Panc1 (cell line): ENCODE measurements around the gene MGMT.

Source experiments
- POLR2AphosphoS5 ChIP-seq: IDR thresholded peaks from 2 replicates; pipeline ENCODE4 v1.6.1; 2012; ENCODE audit warnings: mild to moderate bottlenecking, low read depth, low read length, moderate library complexity
- TCF7L2 ChIP-seq: IDR thresholded peaks from 2 replicates; pipeline ENCODE4 v1.6.1; 2011; ENCODE audit warnings: mild to moderate bottlenecking, low read depth, low read length, inconsistent platforms
- TF ChIP-seq, protein P1 (sequence below): fragments of 450-650 bp; IDR thresholded peaks from 2 replicates; pipeline ENCODE4 v1.5.1; 2017; ENCODE audit warnings: mild to moderate bottlenecking
- TF ChIP-seq, protein P2 (sequence below), 2 experiments: IDR thresholded peaks; 2 replicates each; pipeline ENCODE4 v1.6.1; 2011 to 2012; ENCODE audit warnings: low read depth in 2 of 2, control low read depth in 1 of 2, low read length in 1 of 2, mild to moderate bottlenecking in 1 of 2, moderate library complexity in 1 of 2; ENCODE audit not compliant: insufficient read depth in 1 of 2

DNA sequence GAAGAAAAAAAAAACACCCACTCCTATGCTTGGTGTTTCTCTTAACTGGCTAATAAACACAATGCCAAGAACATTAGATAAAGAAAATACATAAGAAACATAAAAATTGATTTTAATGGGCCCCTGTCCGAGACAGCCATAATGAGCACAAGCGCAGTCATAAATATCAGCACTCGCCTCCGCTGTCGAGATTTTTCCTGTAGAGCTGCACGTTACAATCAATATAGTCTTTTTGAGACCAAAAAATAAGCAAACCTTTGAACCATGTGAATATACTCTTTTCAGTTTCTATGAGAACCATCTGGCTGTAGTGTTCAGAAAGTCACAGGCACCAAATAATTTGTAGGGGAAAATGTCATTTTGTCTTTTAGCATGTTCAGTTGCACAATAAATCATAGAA lies 70.1 kb downstream of the MGMT start:
- TF ChIP-seq, protein P1, sequence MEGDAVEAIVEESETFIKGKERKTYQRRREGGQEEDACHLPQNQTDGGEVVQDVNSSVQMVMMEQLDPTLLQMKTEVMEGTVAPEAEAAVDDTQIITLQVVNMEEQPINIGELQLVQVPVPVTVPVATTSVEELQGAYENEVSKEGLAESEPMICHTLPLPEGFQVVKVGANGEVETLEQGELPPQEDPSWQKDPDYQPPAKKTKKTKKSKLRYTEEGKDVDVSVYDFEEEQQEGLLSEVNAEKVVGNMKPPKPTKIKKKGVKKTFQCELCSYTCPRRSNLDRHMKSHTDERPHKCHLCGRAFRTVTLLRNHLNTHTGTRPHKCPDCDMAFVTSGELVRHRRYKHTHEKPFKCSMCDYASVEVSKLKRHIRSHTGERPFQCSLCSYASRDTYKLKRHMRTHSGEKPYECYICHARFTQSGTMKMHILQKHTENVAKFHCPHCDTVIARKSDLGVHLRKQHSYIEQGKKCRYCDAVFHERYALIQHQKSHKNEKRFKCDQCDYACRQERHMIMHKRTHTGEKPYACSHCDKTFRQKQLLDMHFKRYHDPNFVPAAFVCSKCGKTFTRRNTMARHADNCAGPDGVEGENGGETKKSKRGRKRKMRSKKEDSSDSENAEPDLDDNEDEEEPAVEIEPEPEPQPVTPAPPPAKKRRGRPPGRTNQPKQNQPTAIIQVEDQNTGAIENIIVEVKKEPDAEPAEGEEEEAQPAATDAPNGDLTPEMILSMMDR: no peak
- TF ChIP-seq POLR2AphosphoS5: no peak
- TF ChIP-seq, protein P2, sequence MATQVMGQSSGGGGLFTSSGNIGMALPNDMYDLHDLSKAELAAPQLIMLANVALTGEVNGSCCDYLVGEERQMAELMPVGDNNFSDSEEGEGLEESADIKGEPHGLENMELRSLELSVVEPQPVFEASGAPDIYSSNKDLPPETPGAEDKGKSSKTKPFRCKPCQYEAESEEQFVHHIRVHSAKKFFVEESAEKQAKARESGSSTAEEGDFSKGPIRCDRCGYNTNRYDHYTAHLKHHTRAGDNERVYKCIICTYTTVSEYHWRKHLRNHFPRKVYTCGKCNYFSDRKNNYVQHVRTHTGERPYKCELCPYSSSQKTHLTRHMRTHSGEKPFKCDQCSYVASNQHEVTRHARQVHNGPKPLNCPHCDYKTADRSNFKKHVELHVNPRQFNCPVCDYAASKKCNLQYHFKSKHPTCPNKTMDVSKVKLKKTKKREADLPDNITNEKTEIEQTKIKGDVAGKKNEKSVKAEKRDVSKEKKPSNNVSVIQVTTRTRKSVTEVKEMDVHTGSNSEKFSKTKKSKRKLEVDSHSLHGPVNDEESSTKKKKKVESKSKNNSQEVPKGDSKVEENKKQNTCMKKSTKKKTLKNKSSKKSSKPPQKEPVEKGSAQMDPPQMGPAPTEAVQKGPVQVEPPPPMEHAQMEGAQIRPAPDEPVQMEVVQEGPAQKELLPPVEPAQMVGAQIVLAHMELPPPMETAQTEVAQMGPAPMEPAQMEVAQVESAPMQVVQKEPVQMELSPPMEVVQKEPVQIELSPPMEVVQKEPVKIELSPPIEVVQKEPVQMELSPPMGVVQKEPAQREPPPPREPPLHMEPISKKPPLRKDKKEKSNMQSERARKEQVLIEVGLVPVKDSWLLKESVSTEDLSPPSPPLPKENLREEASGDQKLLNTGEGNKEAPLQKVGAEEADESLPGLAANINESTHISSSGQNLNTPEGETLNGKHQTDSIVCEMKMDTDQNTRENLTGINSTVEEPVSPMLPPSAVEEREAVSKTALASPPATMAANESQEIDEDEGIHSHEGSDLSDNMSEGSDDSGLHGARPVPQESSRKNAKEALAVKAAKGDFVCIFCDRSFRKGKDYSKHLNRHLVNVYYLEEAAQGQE (IDR thresholded peaks at IDR 0.05; ENCODE audit: insufficient read depth in 1 of 2, low read depth in 2 of 2, low read length in 1 of 2): no peak
- TF ChIP-seq TCF7L2: no peak
